GM19025 (cell line): ENCODE results near the gene SPTBN1.

Experiments used
- ATAC-seq: cut with Tn5 transposase; IDR thresholded peaks from one replicate; pipeline ENCODE4 v1.9.1; 2021; ENCODE audit warnings: mild to moderate bottlenecking, low read depth, moderate library complexity; ENCODE audit not compliant: unreplicated experiment

Gene SPTBN1

GRCh38 chr2:54663424-54664030 lies 207.4 kb downstream of the SPTBN1 start:
- ATAC-seq = no peak

GRCh38 chr2:54664238-54664786 lies 208.2 kb downstream of the SPTBN1 start:
- ATAC-seq = no peak

- no peak for ATAC-seq
Observed at GRCh38 chr2:54665436-54665856, 209.3 kb downstream of the SPTBN1 start.

GRCh38 chr2:54666131-54666633 lies 210.1 kb downstream of the SPTBN1 start:
- ATAC-seq = no peak

GRCh38 chr2:54666634-54667265 lies 210.6 kb downstream of the SPTBN1 start:
- no peak for ATAC-seq

GRCh38 chr2:54667266-54667639 lies 211.1 kb downstream of the SPTBN1 start:
- no peak for ATAC-seq

GRCh38 chr2:54667726-54668650 lies 211.9 kb downstream of the SPTBN1 start:
- no peak for ATAC-seq

GRCh38 chr2:54668711-54669110 lies 212.6 kb downstream of the SPTBN1 start:
- ATAC-seq = no peak

- no peak for ATAC-seq
Observed at GRCh38 chr2:54669677-54670484, 213.8 kb downstream of the SPTBN1 start.

- ATAC-seq = no peak
Observed at GRCh38 chr2:54670485-54671009, 214.4 kb downstream of the SPTBN1 start.

- no peak for ATAC-seq
Observed at GRCh38 chr2:54671010-54671409, 214.9 kb downstream of the SPTBN1 start.

GRCh38 chr2:54671875-54672589 lies 215.9 kb downstream of the SPTBN1 start:
- no peak for ATAC-seq

GRCh38 chr2:54672590-54673456 lies 216.7 kb downstream of the SPTBN1 start:
- peak; percentile 33 for ATAC-seq

GRCh38 chr2:54673501-54673998 lies 217.4 kb downstream of the SPTBN1 start:
- peak; percentile 49 for ATAC-seq

- no peak for ATAC-seq
Observed at GRCh38 chr2:54675281-54675680, 219.2 kb downstream of the SPTBN1 start.

GRCh38 chr2:54675738-54676137 lies 219.6 kb downstream of the SPTBN1 start:
- no peak for ATAC-seq

GRCh38 chr2:54676656-54677055 lies 220.5 kb downstream of the SPTBN1 start:
- no peak for ATAC-seq
